ENCODE data around the gene ABCC8. TPM values are rescaled to one million over a fixed set of nuclear protein-coding genes. Genes with fewer than 3 reads are reported as not detected.

ABCC8 gene
- total and polyA plus RNA-seq, 2 of the 8 experiments (the other 6 are each of a cell fraction or from before 2014, with no cell fraction given): 3.7 to 4.9 TPM

- Histone ChIP-seq H4K91ac (replicated peaks; ENCODE audit: insufficient read length, low read length) (no peak overlapping the region), H3K23ac (ENCODE audit: insufficient read length) (no peak overlapping the region), H3K4ac (replicated peaks; ENCODE audit: insufficient read length, low read depth, low read length) (no peak overlapping the region), H3K56ac (replicated peaks; ENCODE audit: insufficient read length, low read depth, low read length) (no peak overlapping the region), H4K20me1 (replicated peaks in 1 of 2; ENCODE audit: control insufficient read depth in 1 of 2, insufficient read depth in 2 of 2, low read length in 2 of 2) (no peaks in the 10 kb centered on the region), H3K18ac (ENCODE audit: extremely low read depth, low read length) (no peak overlapping the region), H2AK5ac (ENCODE audit: low read depth, low read length) (no peak overlapping the region), H3K9me3 (ENCODE audit: insufficient read depth in 2 of 2, low read depth in 1 of 2, low read length in 1 of 2) (no peaks in the 10 kb centered on the region), H3K23me2 (ENCODE audit: low read depth, low read length) (no peaks in the 10 kb centered on the region), H2AFZ (ENCODE audit: low read length) (no peak overlapping the region), H4K8ac (ENCODE audit: extremely low read depth, insufficient read depth, low read length) (no peak overlapping the region), H3K79me1 (ENCODE audit: low read depth, low read length) (no peaks in the 10 kb centered on the region), H3K79me2 (ENCODE audit: control insufficient read depth in 1 of 2, insufficient read depth in 2 of 2, low read length in 2 of 2) (no peaks in the 10 kb centered on the region), H2BK20ac (ENCODE audit: low read length) (no peak overlapping the region), H3K4me3 (ENCODE audit: extremely low read depth in 1 of 4, insufficient read depth in 2 of 4, low read depth in 3 of 4, low read length in 4 of 4) (no peak overlapping the region), H3K27me3 (replicated peaks in 1 of 4; ENCODE audit: control insufficient read depth in 3 of 4, extremely low read depth in 1 of 4, insufficient read depth in 3 of 4, low read length in 3 of 4) (no peaks in the 10 kb centered on the region), H2BK12ac (ENCODE audit: low read depth, low read length) (no peak overlapping the region), H2BK120ac (replicated peaks; ENCODE audit: low read depth, low read length) (no peak overlapping the region), H3K36me3 (ENCODE audit: control insufficient read depth in 2 of 4, insufficient read depth in 4 of 4, low read length in 3 of 4) (no peaks in the 10 kb centered on the region), H4K5ac (ENCODE audit: insufficient read length, low read depth, low read length) (no peak overlapping the region), H3K27ac (ENCODE audit: low read depth, low read length) (no peak overlapping the region), H3K9ac (replicated peaks in 1 of 4; ENCODE audit: extremely low read depth in 1 of 4, low read depth in 3 of 4, low read length in 3 of 4) (no peak overlapping the region), H2BK5ac (ENCODE audit: low read depth, low read length) (no peak overlapping the region), H3K14ac (ENCODE audit: insufficient read length) (no peak overlapping the region), H3K4me1 (replicated peaks in 1 of 4; ENCODE audit: control insufficient read depth in 3 of 4, insufficient read depth in 4 of 4, low read length in 3 of 4) (no peaks in the 10 kb centered on the region), H3K4me2 (ENCODE audit: insufficient read depth in 1 of 2, low read depth in 2 of 2, low read length in 2 of 2) (no peak overlapping the region), H2BK15ac (ENCODE audit: low read length) (no peak overlapping the region)
- CTCF ChIA-PET (ENCODE audit: partially characterized antibody): interaction anchor here (0.7 kb wide), 1 partner anchor 43 kb away, joined by 3 read pairs; no protein-coding TSS in a partner anchor
- POLR2A ChIA-PET (ENCODE audit: partially characterized antibody): no interaction called here
- WGBS, 2 experiments (ENCODE audit: extremely low coverage in 1 of 2, insufficient coverage in 1 of 2, insufficient read length in 1 of 2, insufficient replicate concordance in 2 of 2, low coverage in 1 of 2, low lambda C conversion rate in 2 of 2, missing lambda C conversion rate in 1 of 2): 69% methylated on average over 1 of the region's 1 CpG; no CpG with 5 or more reads in 1 of the 2 experiments
- TF ChIP-seq RXRA (IDR thresholded peaks at IDR 0.05; ENCODE audit: insufficient read depth, low read depth, low read length) (no peak), RFX5 (IDR thresholded peaks at IDR 0.05; ENCODE audit: borderline replicate concordance, low read depth, low read length) (no peak), ASH2L (IDR thresholded peaks at IDR 0.05; ENCODE audit: low read length) (no peak), CBX8 (IDR thresholded peaks at IDR 0.05; ENCODE audit: borderline replicate concordance, low read depth, low read length) (no peak), POLR2A (IDR thresholded peaks at IDR 0.05; ENCODE audit: control extremely low read depth in 1 of 2, low read depth in 2 of 2, low read length in 2 of 2) (no peak), KDM1A (IDR thresholded peaks at IDR 0.05; ENCODE audit: borderline replicate concordance, low read length) (no peak), CTCF (IDR thresholded peaks at IDR 0.05; ENCODE audit: control extremely low read depth in 1 of 3, insufficient read depth in 1 of 3, low read depth in 1 of 3, low read length in 3 of 3) (no peak), KDM4A (IDR thresholded peaks at IDR 0.05; ENCODE audit: low read depth, low read length, severe bottlenecking) (no peak), SRF (IDR thresholded peaks at IDR 0.05; ENCODE audit: low read depth, low read length) (no peak), RAD21 (IDR thresholded peaks at IDR 0.05 in 1 of 2, conservative IDR thresholded peaks at IDR 0.05 in 1 of 2; ENCODE audit: low read depth in 2 of 2, low read length in 2 of 2) (no peak), POU5F1 (IDR thresholded peaks at IDR 0.05; ENCODE audit: low read depth, low read length) (no peak), SUZ12 (IDR thresholded peaks at IDR 0.05; ENCODE audit: low read length) (no peak), SP4 (IDR thresholded peaks at IDR 0.05; ENCODE audit: low read length) (no peak)
- no peak for DNase-seq (ENCODE audit: low read depth in 1 of 2, low spot score in 2 of 2)
- FAIRE-seq: no peak
These were observed 132.7 kb downstream of the ABCC8 start for GRCh38 chr11:17343907-17344306.
